Right lobe of liver (tissue), 4 donors: ENCODE data around the gene ADAP2.

Experiments
- POLR2A ChIP-seq: fragments of 450-650 bp; IDR thresholded peaks from one replicate; pipeline ENCODE4 v1.6.1; 2017; ENCODE audit warnings: antibody characterized with exemption, mild to moderate bottlenecking
- TF ChIP-seq, protein P1 (sequence below), 4 donors: fragments of 200-600 bp in 3 of 4; fragments of 450-650 bp in 1 of 4; IDR thresholded peaks; one replicate each; pipeline versions ENCODE4 v1.5.1 to v1.8.0; 2016 to 2022; ENCODE audit warnings: antibody characterized with exemption in 4 of 4, mild to moderate bottlenecking in 2 of 4
- donor health status: DM: no; HTN: no; CAD: no.
- donor health status: DM: no; HTN: no; CAD: no.
- donor health status: DM: no; HTN: yes; CAD: no.

DNA sequence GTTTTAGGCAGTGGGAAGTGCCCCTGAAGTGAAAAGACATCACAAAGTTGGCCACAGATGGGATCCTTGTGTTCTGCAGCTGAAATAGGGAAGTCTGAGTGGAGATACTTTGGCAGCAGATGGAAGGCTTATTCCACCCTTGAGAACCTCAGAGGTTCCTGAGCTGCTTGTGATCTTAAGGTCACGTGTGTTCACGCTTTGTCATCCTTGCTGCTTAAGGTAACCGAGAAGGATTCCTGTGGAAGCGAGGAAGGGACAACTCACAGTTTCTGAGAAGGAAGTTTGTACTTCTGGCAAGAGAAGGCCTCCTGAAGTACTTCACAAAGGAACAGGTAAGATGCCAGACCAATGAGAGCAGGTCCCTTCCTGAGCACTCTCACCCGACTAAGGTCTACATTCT lies 12.2 kb downstream of the ADAP2 start:
- TF ChIP-seq, protein P1, sequence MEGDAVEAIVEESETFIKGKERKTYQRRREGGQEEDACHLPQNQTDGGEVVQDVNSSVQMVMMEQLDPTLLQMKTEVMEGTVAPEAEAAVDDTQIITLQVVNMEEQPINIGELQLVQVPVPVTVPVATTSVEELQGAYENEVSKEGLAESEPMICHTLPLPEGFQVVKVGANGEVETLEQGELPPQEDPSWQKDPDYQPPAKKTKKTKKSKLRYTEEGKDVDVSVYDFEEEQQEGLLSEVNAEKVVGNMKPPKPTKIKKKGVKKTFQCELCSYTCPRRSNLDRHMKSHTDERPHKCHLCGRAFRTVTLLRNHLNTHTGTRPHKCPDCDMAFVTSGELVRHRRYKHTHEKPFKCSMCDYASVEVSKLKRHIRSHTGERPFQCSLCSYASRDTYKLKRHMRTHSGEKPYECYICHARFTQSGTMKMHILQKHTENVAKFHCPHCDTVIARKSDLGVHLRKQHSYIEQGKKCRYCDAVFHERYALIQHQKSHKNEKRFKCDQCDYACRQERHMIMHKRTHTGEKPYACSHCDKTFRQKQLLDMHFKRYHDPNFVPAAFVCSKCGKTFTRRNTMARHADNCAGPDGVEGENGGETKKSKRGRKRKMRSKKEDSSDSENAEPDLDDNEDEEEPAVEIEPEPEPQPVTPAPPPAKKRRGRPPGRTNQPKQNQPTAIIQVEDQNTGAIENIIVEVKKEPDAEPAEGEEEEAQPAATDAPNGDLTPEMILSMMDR (IDR thresholded peaks at IDR 0.05), result no peak
- TF ChIP-seq POLR2A, result no peak
